Neural cell (in vitro differentiated cells): ENCODE measurements around the gene TRAPPC2L.

Experiments
- CTCF ChIP-seq: fragments of 450-650 bp; IDR thresholded peaks from 2 replicates; pipeline ENCODE4 v1.5.1; 2014; ENCODE audit warnings: antibody characterized with exemption, mild to moderate bottlenecking, moderate library complexity; ENCODE audit not compliant: poor library complexity, severe bottlenecking
- SMC3 ChIP-seq: fragments of 450-650 bp; conservative IDR thresholded peaks from 2 replicates; pipeline ENCODE4 v1.6.1; 2014; ENCODE audit warnings: antibody characterized with exemption, mild to moderate bottlenecking, moderate library complexity; ENCODE audit not compliant: poor library complexity
- TAF1 ChIP-seq: IDR thresholded peaks from 2 replicates; pipeline ENCODE4 v1.6.1; 2012; ENCODE audit warnings: low read depth

- TF ChIP-seq CTCF (no peak), SMC3 (no peak), TAF1 (no peak)
These were observed 26.4 kb downstream of the TRAPPC2L start for GRCh38 chr16:88883117-88883895.
